Activated CD8-positive, alpha-beta memory T cell treated with anti-CD3 and anti-CD28 coated beads, Interleukin-2, amount 10 ng/mL, durations not matched to agents 7 days and 5 days (primary cell): Measurements from ENCODE around the gene GABRP. TPM values are rescaled to one million over a fixed set of nuclear protein-coding genes. Genes with fewer than 3 reads are reported as not detected.

Experiments used
- ATAC-seq: fragments of 150-1000 bp; cut with Tn5 transposase; one replicate; pipeline ENCODE4 v1.10.0; 2021; ENCODE audit warnings: moderate library complexity
- CTCF ChIA-PET: fragments of 350-600 bp; sonication (Branson Sonifier 250); formaldehyde crosslinking; loops from one replicate; lab custom pipeline; 2021; ENCODE audit warnings: antibody characterized with exemption; lab: Charles Lee
- DNase-seq: peaks from one replicate; pipeline ENCODE4 v3.0.0-alpha.2; 2020
- H3K27ac Mint-ChIP-seq: one replicate; pipeline ENCODE4 v1.8.0; 2021; ENCODE audit warnings: mild to moderate bottlenecking, mixed read lengths
- H3K27me3 Mint-ChIP-seq: one replicate; pipeline ENCODE4 v1.8.0; 2021; ENCODE audit warnings: mixed read lengths
- H3K36me3 Mint-ChIP-seq: one replicate; pipeline ENCODE4 v1.8.0; 2021; ENCODE audit warnings: mild to moderate bottlenecking, mixed read lengths
- H3K4me1 Mint-ChIP-seq: one replicate; pipeline ENCODE4 v1.8.0; 2021; ENCODE audit warnings: mixed read lengths
- H3K4me3 Mint-ChIP-seq: one replicate; pipeline ENCODE4 v1.8.0; 2021; ENCODE audit warnings: mild to moderate bottlenecking, moderate library complexity, mixed read lengths
- H3K9me3 Mint-ChIP-seq: one replicate; pipeline ENCODE4 v1.8.0; 2022; ENCODE audit warnings: low read depth, mixed read lengths
- total RNA-seq, 2 experiments: library from RNA; stranded (reverse); gene quantifications; one replicate each; pipeline ENCODE4 v1.2.3, GENCODE V29; 2021

Gene GABRP
- total RNA-seq, 2 experiments from 2014 or later, result not detected

GRCh38 chr5:170788626-170789304, 5.2 kb downstream of the GABRP start:
- H3K4me3 Mint-ChIP-seq, result no peak overlapping the region
- CTCF ChIA-PET, result no interaction called here

GRCh38 chr5:170791325-170791954, 7.9 kb downstream of the GABRP start:
- H3K27ac Mint-ChIP-seq, result no peak overlapping the region
- H3K4me3 Mint-ChIP-seq, result no peak overlapping the region
- DNase-seq (peak; percentile 42), ATAC-seq (no peak)
- no peaks in the 10 kb centered on the region for H3K27me3 Mint-ChIP-seq
- no peaks in the 10 kb centered on the region for H3K36me3 Mint-ChIP-seq
- CTCF ChIA-PET, result interaction anchor here (1.2 to 1.8 kb wide), 2 partner anchors 48 to 153 kb away, joined by 3 to 9 read pairs; no protein-coding TSS in a partner anchor
- no peaks in the 10 kb centered on the region for H3K4me1 Mint-ChIP-seq
- no peaks in the 10 kb centered on the region for H3K9me3 Mint-ChIP-seq

More at GRCh38 chr5:170788626-170789304, 5.2 kb downstream of the GABRP start:
- no peak for DNase-seq
- Mint-ChIP-seq H3K36me3 (no peaks in the 10 kb centered on the region), H3K9me3 (no peaks in the 10 kb centered on the region), H3K4me1 (no peaks in the 10 kb centered on the region), H3K27ac (no peak overlapping the region), H3K27me3 (no peaks in the 10 kb centered on the region)
- ATAC-seq, result no peak

GRCh38 chr5:170792878-170793277, 9.4 kb downstream of the GABRP start:
- no peaks in the 10 kb centered on the region for H3K36me3 Mint-ChIP-seq
- DNase-seq, result no peak
- CTCF ChIA-PET, result no interaction called here
- H3K9me3 Mint-ChIP-seq, result no peaks in the 10 kb centered on the region
- no peak overlapping the region for H3K4me3 Mint-ChIP-seq
- H3K27ac Mint-ChIP-seq, result no peak overlapping the region
- H3K27me3 Mint-ChIP-seq, result no peaks in the 10 kb centered on the region
- ATAC-seq, result no peak
- H3K4me1 Mint-ChIP-seq, result no peaks in the 10 kb centered on the region

GRCh38 chr5:170795154-170795553, 11.6 kb downstream of the GABRP start:
- CTCF ChIA-PET, result no interaction called here
- Mint-ChIP-seq H3K36me3 (no peaks in the 10 kb centered on the region), H3K27me3 (no peaks in the 10 kb centered on the region), H3K4me1 (no peaks in the 10 kb centered on the region), H3K4me3 (no peak overlapping the region), H3K9me3 (no peaks in the 10 kb centered on the region), H3K27ac (no peak overlapping the region)
- ATAC-seq (no peak), DNase-seq (peak; percentile 23)

GRCh38 chr5:170805666-170806065, 22.1 kb downstream of the GABRP start:
- Mint-ChIP-seq H3K27ac (no peak overlapping the region), H3K4me1 (no peaks in the 10 kb centered on the region), H3K36me3 (no peaks in the 10 kb centered on the region), H3K9me3 (no peaks in the 10 kb centered on the region), H3K4me3 (no peak overlapping the region), H3K27me3 (no peaks in the 10 kb centered on the region)
- no peak for ATAC-seq
- DNase-seq, result no peak
- CTCF ChIA-PET, result no interaction called here

GRCh38 chr5:170809551-170809950, 26.0 kb downstream of the GABRP start:
- DNase-seq (no peak), ATAC-seq (no peak)
- H3K36me3 Mint-ChIP-seq, result no peaks in the 10 kb centered on the region
- no peaks in the 10 kb centered on the region for H3K4me1 Mint-ChIP-seq
- no peaks in the 10 kb centered on the region for H3K9me3 Mint-ChIP-seq
- CTCF ChIA-PET, result no interaction called here
- no peak overlapping the region for H3K27ac Mint-ChIP-seq
- no peaks in the 10 kb centered on the region for H3K27me3 Mint-ChIP-seq
- no peak overlapping the region for H3K4me3 Mint-ChIP-seq

GRCh38 chr5:170811719-170812118, 28.2 kb downstream of the GABRP start:
- CTCF ChIA-PET, result no interaction called here
- no peaks in the 10 kb centered on the region for H3K4me1 Mint-ChIP-seq
- ATAC-seq (no peak), DNase-seq (no peak)
- no peaks in the 10 kb centered on the region for H3K9me3 Mint-ChIP-seq
- no peak overlapping the region for H3K27ac Mint-ChIP-seq
- H3K36me3 Mint-ChIP-seq, result no peaks in the 10 kb centered on the region
- no peak overlapping the region for H3K4me3 Mint-ChIP-seq
- H3K27me3 Mint-ChIP-seq, result no peaks in the 10 kb centered on the region

- CTCF ChIA-PET, result no interaction called here
Measured at GRCh38 chr5:170813231-170813630, 29.7 kb downstream of the GABRP start.

GRCh38 chr5:170817195-170817594, 33.7 kb downstream of the GABRP start:
- DNase-seq, result no peak
- H3K4me3 Mint-ChIP-seq, result no peak overlapping the region
- H3K27me3 Mint-ChIP-seq, result no peaks in the 10 kb centered on the region
- no peaks in the 10 kb centered on the region for H3K9me3 Mint-ChIP-seq
- CTCF ChIA-PET, result no interaction called here
- no peaks in the 10 kb centered on the region for H3K36me3 Mint-ChIP-seq
- ATAC-seq, result no peak
- H3K27ac Mint-ChIP-seq, result no peak overlapping the region
- H3K4me1 Mint-ChIP-seq, result no peaks in the 10 kb centered on the region

More at GRCh38 chr5:170813231-170813630, 29.7 kb downstream of the GABRP start:
- Mint-ChIP-seq H3K9me3 (no peaks in the 10 kb centered on the region), H3K27ac (no peak overlapping the region), H3K36me3 (no peaks in the 10 kb centered on the region), H3K27me3 (no peaks in the 10 kb centered on the region), H3K4me3 (no peak overlapping the region), H3K4me1 (no peaks in the 10 kb centered on the region)
- no peak for DNase-seq
- ATAC-seq, result no peak

- ATAC-seq (no peak), DNase-seq (no peak)
- H3K4me3 Mint-ChIP-seq, result no peak overlapping the region
- no peaks in the 10 kb centered on the region for H3K4me1 Mint-ChIP-seq
- CTCF ChIA-PET, result no interaction called here
- H3K36me3 Mint-ChIP-seq, result no peaks in the 10 kb centered on the region
- H3K27ac Mint-ChIP-seq, result no peak overlapping the region
- H3K27me3 Mint-ChIP-seq, result no peaks in the 10 kb centered on the region
- no peaks in the 10 kb centered on the region for H3K9me3 Mint-ChIP-seq
Measured at GRCh38 chr5:170818232-170818631, 34.7 kb downstream of the GABRP start.

GRCh38 chr5:170819824-170820223, 36.3 kb downstream of the GABRP start:
- Mint-ChIP-seq H3K36me3 (no peaks in the 10 kb centered on the region), H3K9me3 (no peaks in the 10 kb centered on the region), H3K4me3 (no peak overlapping the region), H3K27ac (no peak overlapping the region), H3K4me1 (no peaks in the 10 kb centered on the region), H3K27me3 (no peaks in the 10 kb centered on the region)
- no peak for DNase-seq
- ATAC-seq, result no peak
- CTCF ChIA-PET, result no interaction called here

- H3K9me3 Mint-ChIP-seq, result no peaks in the 10 kb centered on the region
- ATAC-seq (no peak), DNase-seq (no peak)
- H3K27ac Mint-ChIP-seq, result no peak overlapping the region
- H3K4me3 Mint-ChIP-seq, result no peak overlapping the region
- CTCF ChIA-PET, result no interaction called here
- H3K27me3 Mint-ChIP-seq, result no peaks in the 10 kb centered on the region
- H3K36me3 Mint-ChIP-seq, result no peaks in the 10 kb centered on the region
- H3K4me1 Mint-ChIP-seq, result no peaks in the 10 kb centered on the region
Measured at GRCh38 chr5:170821257-170821800, 37.8 kb downstream of the GABRP start.

- Mint-ChIP-seq H3K9me3 (no peaks in the 10 kb centered on the region), H3K27me3 (no peaks in the 10 kb centered on the region), H3K4me3 (no peak overlapping the region), H3K4me1 (no peaks in the 10 kb centered on the region), H3K36me3 (no peaks in the 10 kb centered on the region), H3K27ac (no peak overlapping the region)
- CTCF ChIA-PET, result no interaction called here
- no peak for ATAC-seq
- no peak for DNase-seq
Measured at GRCh38 chr5:170826117-170826516, 42.6 kb downstream of the GABRP start.

- H3K4me1 Mint-ChIP-seq, result no peaks in the 10 kb centered on the region
- CTCF ChIA-PET, result no interaction called here
- H3K36me3 Mint-ChIP-seq, result no peaks in the 10 kb centered on the region
- ATAC-seq (no peak), DNase-seq (no peak)
- H3K27ac Mint-ChIP-seq, result no peak overlapping the region
- H3K9me3 Mint-ChIP-seq, result peaks cover 5% of the 10 kb centered on the region
- no peak overlapping the region for H3K4me3 Mint-ChIP-seq
- no peaks in the 10 kb centered on the region for H3K27me3 Mint-ChIP-seq
Measured at GRCh38 chr5:170832241-170832640, 48.7 kb downstream of the GABRP start.
